Nephron progenitor cell (in vitro differentiated cells): ENCODE data around the gene JAG2.

ENCODE experiments used
- DNase-seq: peaks from one replicate; pipeline ENCODE4 v3.0.0; 2021
- H3K27ac Mint-ChIP-seq: 2 replicates; pipeline ENCODE4 v1.8.0; 2021; ENCODE audit warnings: mild to moderate bottlenecking, moderate library complexity, mixed read lengths
- H3K27me3 Mint-ChIP-seq: 2 replicates; pipeline ENCODE4 v1.8.0; 2021; ENCODE audit warnings: mild to moderate bottlenecking, low read depth, mixed read lengths; ENCODE audit not compliant: poor library complexity
- H3K36me3 Mint-ChIP-seq: 2 replicates; pipeline ENCODE4 v1.8.0; 2021; ENCODE audit warnings: low read depth, mixed read lengths
- H3K4me1 Mint-ChIP-seq: 2 replicates; pipeline ENCODE4 v1.8.0; 2021; ENCODE audit warnings: mixed read lengths
- H3K4me3 Mint-ChIP-seq: 2 replicates; pipeline ENCODE4 v1.8.0; 2021; ENCODE audit warnings: mild to moderate bottlenecking, moderate library complexity, mixed read lengths
- H3K9me3 Mint-ChIP-seq: 2 replicates; pipeline ENCODE4 v1.8.0; 2021; ENCODE audit warnings: mild to moderate bottlenecking, moderate library complexity, mixed read lengths
- CTCF ChIP-seq: fragments of 200-600 bp; sonication (generic); IDR thresholded peaks from 2 replicates; pipeline ENCODE4 v1.5.0; 2021; ENCODE audit warnings: antibody characterized with exemption

JAG2 gene

DNA sequence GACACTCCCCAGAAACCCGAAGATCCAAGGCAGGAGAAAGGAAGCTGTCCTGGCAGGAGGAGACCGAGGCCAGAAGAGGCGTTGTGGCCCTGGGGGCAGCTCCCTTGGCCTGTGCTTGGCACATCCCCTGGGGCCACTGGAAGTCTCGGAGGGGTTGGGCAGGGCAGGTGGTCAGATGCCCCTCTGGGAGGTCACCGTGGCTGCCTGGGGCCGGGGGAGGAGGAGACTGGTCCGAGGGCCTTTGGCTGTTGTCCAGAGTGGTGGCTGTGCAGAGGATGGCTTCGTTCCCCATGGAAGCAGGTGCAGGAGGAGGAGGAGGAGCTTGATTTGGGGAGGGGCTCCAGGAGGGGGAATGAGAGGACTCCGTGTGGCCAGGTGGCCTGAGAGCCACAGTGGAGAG lies 15.9 kb upstream of the JAG2 start:
- no peak overlapping the region for H3K4me3 Mint-ChIP-seq
- H3K27ac Mint-ChIP-seq: no peak overlapping the region

DNA sequence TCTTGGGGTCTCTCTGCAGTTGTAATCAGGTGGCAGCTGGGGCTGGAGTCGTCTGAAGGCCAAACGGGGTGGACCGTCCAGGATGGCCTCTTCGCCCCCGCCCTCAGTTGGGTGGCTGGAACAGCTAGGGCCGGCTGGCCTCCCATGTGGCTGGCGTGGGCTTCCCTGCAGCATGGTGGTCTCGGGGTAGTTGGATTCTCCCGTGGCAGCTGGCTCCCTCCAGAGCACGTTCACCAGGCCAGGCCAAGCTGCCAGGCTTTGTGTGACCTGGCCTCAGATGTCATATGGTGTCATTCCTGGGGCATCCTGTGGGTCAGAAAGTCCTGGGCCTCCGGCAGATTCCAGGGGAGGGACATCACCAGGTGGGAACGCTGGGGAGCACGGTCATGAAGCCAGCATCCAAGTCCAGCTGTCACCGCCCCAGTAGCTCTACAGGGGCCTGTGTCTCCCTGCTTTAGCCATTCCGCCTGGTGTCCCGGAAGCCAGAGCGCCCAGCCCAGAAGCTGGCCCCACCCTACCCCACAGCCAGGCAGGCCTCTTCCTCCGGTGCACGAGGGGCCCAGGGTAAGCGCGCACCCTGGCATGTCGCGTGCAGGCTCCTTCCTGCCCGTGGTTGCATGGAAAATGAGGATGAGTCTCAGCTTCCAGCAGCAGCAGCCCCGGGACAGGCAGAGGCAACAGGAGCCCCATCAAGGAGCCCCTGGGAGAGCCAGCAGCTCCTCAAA lies 13.9 kb upstream of the JAG2 start:
- peaks cover 4% of the 10 kb centered on the region for H3K9me3 Mint-ChIP-seq
- no peak for DNase-seq
- H3K4me3 Mint-ChIP-seq: peak overlapping the region; percentile 72
- peaks cover 52% of the 10 kb centered on the region for H3K27me3 Mint-ChIP-seq
- H3K27ac Mint-ChIP-seq: no peak overlapping the region
- H3K4me1 Mint-ChIP-seq: no peaks in the 10 kb centered on the region
- H3K36me3 Mint-ChIP-seq: no peaks in the 10 kb centered on the region
- TF ChIP-seq CTCF: no peak

More for the DNA sequence above, 15.9 kb upstream of the JAG2 start:
- Mint-ChIP-seq H3K4me1 (no peaks in the 10 kb centered on the region), H3K27me3 (peaks cover 57% of the 10 kb centered on the region), H3K36me3 (no peaks in the 10 kb centered on the region), H3K9me3 (peaks cover 18% of the 10 kb centered on the region)
- no peak for DNase-seq
- no peak for TF ChIP-seq CTCF

DNA sequence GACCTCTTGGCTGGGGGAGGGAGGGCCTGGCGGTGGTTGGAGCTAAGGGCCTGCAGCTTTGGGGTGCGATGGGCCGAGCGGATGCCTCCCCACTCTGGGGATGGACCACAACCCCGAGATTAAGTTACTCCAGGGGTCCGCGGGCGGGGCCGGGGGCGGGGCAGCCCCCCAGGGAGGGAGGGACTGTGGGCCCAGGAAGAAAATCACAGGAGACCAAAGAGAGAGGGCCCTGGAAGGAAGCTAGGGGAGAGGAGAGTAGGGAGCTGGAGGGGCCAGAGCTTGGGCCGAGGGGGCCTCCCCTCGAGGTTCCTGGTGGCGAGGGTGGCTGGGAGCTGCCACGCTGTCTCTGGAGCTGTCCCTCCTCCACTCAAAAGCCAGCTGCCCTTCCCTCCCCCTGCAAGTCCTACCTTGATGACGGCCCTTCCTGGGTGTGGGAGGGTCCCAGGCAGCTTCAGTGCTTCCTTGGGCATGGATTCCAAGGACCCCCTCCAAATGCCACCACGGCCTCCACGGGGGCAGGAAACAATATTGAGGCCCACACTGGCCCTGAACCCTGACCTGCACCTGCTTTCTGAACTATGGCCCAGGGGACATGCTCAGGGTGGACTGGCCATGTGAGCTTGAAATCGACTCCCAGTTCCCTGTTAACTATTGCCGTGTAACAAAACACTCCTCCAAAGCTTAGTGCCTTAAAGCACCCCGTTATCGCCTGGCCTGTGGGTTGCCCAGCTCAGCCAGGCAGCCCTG lies 13.1 kb upstream of the JAG2 start:
- Mint-ChIP-seq H3K27ac (no peak overlapping the region), H3K27me3 (peaks cover 52% of the 10 kb centered on the region), H3K4me1 (no peaks in the 10 kb centered on the region), H3K4me3 (peak overlapping the region; percentile 72), H3K9me3 (no peaks in the 10 kb centered on the region), H3K36me3 (no peaks in the 10 kb centered on the region)
- DNase-seq: no peak
- no peak for TF ChIP-seq CTCF

GRCh38 chr14:105180592-105181548 lies 12.3 kb upstream of the JAG2 start, which contains the start of gene NUDT14:
Gene NUDT14 (minus strand): TSS chr14:105181312. CDS start chr14:105181209, 103 bp downstream.
- Mint-ChIP-seq H3K4me3 (peak within 1 kb of the TSS; percentile 79), H3K9me3 (no peaks in the 10 kb centered on the region), H3K36me3 (no peaks in the 10 kb centered on the region), H3K27me3 (peaks cover 52% of the 10 kb centered on the region), H3K4me1 (no peaks in the 10 kb centered on the region), H3K27ac (no peak within 1 kb of the TSS)
- no peak for TF ChIP-seq CTCF
- peak; percentile 83 for DNase-seq

DNA sequence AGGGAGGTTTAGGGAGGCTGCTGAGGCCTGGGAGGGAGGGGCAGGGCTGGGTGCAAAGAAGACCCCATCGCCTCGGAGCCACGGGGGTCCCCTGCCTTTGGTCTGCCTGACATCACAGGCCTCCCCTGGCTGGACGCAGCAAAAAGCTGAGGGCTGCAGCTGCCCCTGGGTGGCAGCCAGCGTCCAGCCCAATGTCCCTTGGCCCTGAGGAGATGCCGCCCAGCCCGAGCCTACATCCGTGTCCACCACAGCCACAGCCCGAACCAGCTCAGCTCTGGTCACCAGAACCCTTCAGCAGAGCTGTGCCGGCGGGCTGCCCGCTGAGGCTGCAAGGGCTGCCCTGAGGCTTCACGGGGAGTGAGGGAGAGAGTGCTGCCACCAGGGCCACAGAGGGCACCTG lies 10.6 kb upstream of the JAG2 start:
- DNase-seq: no peak

More for the DNA sequence above, 10.6 kb upstream of the JAG2 start:
- Mint-ChIP-seq H3K9me3 (no peaks in the 10 kb centered on the region), H3K27ac (no peak overlapping the region), H3K36me3 (no peaks in the 10 kb centered on the region), H3K27me3 (peaks cover 39% of the 10 kb centered on the region), H3K4me1 (no peaks in the 10 kb centered on the region), H3K4me3 (peak overlapping the region; percentile 34)
- no peak for TF ChIP-seq CTCF
